HG03175 (cell line): Measurements from ENCODE around the gene CDH22.

Source experiments
- ATAC-seq: cut with Tn5 transposase; IDR thresholded peaks from one replicate; pipeline ENCODE4 v1.9.1; 2021; ENCODE audit warnings: mild to moderate bottlenecking, moderate library complexity; ENCODE audit not compliant: unreplicated experiment

The CDH22 gene

DNA sequence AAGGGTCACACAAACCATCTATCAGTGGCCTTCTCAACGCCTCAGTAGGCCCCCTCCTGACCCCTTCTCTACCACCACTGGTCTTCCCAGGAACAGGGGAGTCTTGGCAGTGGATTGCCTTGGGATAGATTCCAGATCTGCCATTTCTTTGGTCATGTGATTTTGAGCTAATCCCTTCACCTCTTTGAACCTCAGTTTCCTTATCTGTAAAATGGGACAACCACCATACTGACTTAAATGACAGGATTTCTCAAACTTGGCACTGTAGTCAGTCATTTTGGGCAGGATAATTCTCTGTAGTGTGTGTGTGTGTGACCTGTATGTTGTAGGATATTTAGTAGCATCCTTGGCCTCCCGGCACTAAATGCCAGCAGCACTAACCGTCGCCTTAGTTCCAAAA is 89.1 kb downstream of the CDH22 start:
- ATAC-seq: no peak

DNA sequence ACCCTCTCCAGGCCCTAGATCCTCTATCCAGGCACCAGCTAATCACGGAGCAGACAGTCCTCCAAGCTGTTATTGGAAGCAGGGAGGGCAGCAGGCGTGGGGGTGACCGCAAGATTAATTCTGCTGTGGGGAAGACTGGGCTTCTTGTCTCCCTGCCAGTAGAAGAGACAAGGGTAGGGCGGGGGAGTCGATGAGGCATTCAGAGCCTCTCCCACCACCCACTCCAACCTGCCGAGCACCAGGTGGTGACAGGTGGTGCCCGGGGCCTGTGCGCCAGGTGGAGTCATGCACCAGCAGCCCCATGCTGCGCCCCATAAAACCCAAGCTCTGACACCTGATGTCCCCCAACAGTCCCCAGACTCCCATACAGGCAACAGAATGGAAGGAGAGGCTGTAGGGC is 89.6 kb downstream of the CDH22 start:
- no peak for ATAC-seq

DNA sequence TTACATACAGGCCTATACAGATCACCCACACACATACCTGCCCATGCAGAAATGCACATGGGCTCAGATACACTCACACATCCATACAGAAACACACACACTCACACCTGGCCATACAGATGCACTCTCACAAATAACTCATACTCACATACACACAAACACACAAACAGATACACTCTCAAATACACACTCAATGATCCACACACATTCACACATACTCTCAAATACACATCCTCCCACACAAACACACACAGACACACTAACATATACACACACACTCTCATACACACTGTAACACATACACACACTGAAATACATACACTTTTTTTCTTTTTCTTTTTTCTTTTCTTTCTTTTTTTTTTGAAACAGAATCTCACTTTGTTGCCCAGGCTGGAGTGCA is 90.7 kb downstream of the CDH22 start:
- no peak for ATAC-seq

DNA sequence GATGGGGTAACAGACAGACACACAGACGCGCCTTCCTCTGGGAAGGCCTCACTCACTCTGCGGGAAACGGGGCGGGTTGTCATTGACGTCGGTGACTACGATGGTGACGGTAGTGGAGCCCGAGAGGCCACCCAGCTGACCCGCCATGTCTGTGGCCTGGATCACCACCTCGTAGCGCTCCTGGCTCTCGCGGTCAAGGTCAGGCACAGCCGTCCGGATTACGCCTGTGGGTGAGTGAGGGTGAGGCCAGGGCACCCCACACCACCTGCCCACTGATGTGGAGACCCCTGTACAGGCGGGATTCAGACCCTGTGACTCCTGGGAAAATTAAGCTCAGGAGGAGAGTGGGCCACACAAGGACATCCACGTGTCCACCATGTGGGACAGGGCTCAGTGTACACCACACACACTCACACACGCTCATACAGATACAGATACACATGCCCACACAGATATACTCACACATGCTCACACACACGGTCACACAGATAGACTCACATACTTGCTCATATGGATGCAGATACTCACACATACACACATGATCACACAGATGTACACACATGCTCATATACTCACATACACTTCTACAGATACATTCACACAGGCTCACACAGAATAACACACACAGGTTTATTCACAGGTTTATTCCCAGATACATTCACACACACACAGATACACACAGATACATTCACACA is 91.4 kb downstream of the CDH22 start:
- ATAC-seq: no peak

DNA sequence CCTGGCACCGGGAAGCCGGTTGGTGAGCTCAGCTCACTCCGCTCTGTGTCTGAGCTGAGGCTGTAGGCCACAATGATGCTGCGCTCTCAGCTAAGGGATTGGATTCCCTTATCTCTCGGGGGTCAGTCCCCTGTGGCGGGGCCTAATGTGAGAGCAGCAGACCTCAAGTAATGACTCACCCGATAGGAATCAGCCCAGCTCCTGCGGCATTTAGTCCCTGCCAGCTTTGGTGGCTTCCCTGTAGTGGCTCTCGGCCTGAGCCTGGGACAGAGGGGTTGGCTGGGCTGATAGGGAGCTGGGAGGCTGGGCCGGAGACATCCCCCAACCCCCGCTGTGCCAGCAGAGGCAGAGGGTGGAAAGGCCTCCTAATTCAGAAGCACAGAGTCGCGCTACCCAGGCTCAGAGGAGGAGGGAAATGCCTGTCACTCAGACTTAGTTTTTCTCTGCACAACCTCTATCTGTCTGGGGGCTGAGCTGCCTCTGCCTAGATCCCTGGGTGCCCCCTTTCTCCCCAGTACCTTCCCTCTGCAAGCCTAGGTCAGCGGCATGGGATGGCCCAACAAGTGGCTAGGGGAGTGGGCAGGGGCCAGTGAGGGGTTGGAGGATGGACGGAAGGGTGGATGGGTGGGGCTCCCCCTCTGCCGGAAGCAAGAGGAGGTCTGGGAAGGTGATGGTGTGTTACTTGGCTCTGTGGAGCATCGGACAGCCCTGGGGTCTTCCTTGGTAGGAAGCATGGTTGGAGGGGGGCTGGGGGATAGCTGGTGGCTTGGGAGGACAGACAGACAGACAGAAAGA is 92.2 kb downstream of the CDH22 start:
- no peak for ATAC-seq

DNA sequence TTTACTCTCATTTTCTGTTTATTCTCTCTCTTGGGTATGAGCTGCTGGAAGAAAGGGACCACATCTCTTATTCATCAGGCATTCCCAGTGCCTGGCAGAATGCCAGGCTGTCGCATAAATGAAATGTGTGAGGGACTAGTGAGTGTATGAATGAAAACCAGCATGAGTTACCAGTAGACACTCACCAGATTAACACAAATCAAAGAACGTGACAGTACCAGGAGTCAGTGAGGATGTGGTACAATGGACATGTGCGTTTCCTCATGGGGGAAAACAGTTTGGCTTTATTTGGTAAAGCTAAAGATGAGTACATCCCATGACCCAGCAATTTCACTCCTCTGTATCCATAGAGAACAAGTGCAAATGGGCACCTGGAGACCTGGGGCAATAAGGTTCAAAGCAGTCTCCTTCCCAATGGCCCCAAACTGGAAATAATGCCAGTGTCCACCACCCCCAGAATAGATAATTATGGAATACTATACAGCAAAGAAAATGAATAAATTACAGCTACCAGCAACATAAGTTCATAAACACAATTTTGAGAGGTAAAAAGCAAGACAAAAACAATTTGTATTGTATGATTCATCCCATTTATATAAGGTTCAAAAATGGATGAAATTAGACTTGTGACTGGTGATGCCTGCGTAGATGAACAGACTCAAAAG is 93.3 kb downstream of the CDH22 start:
- no peak for ATAC-seq

DNA sequence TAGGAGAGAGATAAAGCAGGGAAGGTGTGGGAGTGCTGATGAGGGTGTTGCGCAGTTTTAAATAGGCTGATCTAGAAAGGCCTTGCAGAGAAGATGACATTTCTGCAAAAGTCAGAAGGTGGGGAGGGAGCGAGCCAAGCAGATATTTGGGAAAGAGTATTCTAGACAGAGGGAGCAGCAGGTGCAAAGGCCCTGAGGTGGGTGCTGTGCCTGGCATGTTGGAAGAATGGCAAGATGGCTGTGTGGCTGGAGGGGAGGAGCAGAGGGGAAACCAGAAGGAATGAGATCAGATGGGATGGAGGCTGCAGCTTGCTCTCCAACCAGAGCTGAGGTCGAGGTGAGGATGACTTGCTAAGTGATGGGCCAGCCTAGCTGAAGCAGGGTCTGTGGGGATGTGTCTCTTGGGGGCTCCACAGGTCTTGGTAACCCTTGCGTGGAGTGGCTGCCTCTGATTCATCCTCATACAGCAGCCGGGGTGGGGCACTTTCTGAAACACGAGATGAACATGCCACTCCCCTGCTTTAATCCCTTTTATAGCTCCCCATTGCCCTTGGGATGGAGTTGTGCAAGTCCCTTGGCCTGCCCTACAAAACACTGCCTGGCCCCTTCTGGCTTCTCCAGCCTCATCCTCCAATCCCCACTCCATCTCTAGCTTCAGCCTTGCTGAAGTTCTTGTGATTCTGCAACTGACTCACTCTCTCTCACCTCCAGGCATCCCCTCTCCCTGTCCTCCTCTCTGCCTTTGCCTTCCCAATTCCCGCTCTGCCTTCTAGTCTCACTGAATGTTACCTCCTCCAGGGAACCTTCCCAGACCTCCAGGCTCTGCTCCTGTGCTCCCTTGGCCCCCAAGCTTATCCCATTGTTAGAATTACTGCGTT is 94.1 kb downstream of the CDH22 start:
- ATAC-seq: no peak

DNA sequence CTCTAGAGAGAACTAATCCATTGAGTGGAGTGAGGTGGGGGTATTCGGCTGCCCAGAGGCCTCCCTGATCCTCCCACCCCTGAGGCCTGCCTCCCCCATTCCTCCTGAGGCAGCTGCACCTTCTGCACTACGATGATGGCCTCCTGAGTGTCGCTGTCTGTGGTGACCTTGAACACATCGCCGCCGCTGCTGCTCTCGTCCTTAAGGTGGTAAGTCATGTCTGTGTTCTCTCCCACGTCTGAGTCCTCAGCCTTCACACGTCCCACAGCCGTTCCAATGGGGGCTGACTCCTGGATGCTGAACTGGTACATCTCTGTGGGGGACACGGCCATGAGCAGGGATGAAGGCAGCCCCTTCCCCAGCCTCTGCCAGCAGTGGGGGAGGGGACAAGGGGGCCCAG is 95.4 kb downstream of the CDH22 start:
- ATAC-seq: no peak

DNA sequence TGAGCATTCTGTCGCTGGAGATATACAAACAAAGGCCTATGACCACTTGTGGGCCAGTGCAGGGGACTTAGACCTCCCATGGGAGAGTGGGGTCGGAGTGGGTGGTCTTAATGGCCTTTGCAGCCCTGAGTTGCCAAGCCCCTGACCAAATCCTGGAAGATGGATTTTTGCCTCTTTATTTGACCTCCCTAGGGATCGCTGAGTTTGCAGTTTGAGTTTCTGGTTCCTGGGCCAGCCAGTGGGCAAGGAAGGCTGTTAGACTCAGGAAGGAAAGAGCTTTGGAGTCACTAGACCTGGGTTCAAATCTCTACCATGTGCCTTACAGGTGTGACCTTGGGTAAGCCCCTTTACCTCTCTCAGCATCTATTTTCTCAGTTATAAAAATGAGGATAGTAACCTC is 96.0 kb downstream of the CDH22 start:
- no peak for ATAC-seq

DNA sequence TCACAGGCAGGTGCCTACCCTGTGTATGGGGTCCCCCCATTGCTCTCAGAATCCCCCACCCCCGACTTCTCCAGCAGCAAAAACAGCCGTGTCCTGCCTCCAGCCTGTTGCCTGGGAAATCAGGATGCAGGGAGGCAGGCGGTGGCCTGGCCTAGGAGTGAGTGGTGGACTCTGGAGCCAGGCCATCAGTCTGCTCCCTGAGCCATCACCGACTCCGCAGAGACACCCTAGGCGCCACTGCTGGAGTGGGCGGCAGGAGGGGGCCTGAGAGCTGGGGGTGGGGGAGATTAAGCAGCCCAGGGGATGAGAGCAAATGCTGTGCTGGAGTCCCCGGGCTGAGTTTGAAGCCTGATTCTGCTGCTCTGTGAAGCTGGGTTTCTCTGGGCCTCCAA is 97.0 kb downstream of the CDH22 start:
- ATAC-seq: no peak

DNA sequence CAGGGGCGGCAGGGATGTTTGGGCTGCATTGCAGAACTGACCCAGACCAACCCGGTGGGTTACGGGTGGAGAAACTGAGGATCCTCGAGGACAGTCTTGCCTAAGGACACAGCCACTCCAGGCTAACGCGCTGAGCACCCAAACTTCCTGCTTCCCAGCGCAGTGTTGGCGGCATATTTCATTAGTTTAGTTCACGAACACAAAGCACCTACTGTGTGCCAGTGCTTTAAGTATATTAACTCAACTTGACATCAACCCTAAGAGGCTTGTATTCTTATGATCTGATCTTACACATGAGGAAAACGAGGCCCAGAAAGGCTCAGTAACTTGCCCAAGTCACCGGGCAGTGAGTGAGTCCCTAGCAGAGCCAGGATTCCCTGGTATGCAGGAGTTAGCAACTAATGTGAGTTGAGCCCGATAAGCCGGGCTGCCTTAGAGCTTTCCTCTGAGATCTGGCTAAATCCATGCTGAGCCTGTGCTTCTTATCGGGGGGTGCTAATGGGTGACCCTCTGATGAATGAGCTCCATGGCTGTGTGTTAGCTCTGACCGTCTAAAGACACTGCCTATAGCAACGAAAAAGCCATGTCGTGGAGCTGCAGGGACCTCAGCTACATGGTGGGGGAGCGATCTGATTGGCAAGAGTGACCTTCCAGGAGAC is 97.5 kb downstream of the CDH22 start:
- no peak for ATAC-seq

DNA sequence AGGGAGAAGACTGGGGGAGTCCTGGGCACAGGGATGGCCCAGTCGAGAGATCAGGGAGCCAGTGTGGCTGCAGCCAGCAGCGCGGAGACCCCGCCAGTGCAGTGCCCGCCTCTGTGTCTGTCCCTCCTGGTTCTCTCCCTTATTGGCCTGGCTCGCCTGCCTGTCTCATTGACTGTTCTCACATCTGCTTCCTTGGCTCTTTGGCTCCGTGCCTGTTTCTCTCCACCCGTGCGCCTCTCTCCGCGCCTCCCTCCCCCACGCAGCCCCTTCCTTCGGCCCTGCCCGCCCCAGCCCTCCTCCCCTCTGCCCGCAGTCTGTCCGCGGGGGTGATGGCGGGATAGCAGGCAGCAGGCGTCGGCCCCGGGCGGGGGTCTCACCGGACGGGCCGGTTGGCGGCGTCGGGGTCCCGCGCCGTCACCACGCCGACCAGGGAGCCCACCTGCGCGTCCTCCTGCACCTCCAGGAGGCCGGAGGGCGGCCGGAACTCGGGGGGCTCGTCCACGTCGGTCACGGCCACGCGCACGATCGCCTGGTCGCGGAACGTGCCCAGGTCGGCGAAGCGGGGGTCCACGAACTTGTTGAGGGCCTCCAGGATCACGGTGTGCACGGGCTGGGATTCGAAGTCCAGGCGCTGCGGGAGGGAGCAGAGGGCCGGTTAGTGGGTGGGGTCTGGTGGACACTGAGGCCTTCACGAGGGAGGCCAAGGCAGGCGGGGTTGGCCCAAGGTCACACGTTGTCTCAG is 98.2 kb downstream of the CDH22 start:
- ATAC-seq: no peak

DNA sequence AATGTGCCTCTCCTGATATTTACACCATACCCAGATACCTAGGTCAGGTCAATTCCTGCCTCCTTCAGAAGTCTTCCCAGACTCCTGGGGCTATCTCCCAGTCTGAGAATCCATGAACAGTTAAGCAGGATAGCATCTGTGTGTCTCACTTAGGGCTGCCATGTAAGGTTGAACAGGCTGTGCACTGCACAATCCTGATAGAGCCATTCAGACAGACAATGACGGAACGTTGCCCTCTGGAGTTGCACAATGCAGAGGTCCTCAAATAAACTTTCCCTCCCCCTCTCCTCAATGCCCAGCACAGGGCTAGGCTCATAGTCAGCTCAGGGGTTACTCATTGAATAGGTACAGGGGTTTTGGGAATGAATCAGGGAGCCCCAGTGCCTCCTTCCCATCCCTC is 100.5 kb downstream of the CDH22 start:
- ATAC-seq: no peak

DNA sequence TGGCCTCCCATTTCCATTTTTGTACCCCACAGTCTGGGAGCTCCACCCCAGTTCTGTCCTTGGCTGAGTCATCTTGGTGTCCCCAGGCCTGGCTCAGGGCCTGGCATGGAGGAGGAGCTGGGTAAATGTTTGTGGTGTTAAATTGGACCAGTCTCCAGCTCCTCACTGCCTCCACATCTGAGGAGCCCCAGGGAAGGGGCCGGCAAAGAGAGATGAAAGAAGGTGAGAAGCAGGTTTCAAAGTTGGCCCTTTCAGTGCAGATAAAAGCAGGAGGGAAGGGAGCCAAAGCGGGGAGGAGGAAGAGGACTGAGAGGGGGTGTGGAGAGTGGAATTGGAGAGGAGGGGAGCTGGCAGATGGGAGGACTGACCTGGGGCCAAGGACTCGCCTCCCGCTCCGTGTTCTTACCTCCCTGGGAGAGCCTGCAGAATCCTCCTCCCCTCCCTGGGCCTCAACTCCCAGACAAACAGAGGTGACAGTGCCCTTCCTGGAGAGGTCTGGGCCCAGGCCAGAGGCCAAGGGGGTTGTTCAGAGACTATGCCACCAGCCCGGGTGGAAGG is 101.2 kb downstream of the CDH22 start:
- ATAC-seq: no peak

DNA sequence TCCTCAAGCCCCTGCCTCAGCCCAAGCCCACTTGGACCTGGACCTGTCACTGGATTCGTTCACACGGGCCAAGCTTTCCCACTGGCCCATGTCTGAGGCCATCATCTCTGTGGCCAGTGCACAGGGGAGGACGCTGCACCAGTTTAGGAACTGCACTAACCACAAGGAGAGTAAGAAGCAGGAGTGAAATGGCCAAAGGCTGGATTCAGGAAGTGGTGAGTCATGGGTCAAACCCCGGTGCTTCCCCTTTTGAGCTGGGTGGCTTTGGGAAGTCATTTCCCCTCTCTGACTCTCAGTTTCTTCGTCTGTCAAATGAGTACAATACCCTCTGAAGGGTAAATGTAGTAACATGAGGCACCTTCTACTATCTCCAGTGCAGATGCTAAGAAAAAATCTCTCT is 102.3 kb downstream of the CDH22 start:
- no peak for ATAC-seq

DNA sequence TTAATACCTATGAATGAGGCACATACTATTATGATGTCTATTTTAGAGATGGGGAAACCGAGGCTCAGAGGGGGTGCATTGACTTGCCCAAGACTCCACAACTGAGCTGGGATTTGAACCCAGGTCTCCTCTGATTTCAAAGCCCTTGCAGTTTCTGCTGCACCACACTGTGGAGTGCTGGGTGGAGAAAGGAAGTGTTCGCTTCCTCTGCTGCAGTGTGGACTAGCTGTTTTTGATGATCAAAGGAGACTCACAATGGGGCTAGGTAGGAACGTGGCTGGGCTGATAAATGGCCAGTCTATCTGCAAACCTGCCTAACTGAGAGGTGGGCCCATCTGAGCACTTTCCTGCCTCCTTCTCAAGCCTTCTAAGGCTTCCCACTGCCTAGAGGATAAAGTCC is 102.9 kb downstream of the CDH22 start:
- no peak for ATAC-seq

DNA sequence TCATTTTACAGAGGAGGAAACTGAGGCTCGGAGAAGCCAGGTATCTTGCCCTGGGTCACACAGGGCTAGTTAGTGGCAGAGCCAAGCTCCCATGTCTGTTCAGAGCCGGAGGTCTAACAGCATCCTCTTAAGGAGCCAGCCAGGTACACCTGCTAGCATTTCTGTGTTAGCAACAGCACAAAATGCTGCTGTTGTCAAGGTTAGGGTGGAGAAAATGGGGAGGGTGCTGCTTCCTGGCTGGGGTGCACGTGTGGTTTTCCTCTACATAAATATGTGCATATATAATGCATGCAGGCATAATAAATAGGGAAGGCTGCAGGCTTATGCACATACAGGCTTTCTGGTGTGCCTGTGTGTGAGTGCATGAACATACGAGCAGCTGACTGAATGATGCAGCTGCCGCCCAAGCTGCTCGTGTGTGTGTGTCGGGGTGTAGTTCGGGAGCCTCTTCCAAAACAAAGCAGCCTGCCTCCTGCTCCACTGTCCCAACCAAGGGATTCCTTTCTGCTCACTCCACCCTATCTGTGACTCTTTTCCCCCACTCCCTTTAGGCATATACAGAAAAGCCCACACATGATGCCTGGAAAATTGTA is 103.6 kb downstream of the CDH22 start:
- no peak for ATAC-seq

DNA sequence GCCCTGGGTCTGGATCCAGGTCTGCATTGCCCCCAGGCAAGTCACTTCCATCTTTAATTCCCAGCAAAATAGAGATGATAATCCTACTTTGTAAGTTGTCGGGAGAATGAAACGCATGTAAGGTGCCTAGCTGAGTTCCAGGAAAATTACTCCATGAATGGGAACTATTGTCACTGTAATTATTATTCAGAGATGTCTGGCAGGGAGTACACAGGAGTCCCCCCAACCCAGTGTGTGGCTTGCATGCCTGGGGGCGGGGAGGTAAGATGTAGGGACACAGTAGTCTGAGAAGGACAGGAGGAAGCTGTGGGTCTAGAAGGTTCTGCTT is 104.8 kb downstream of the CDH22 start:
- ATAC-seq: no peak

DNA sequence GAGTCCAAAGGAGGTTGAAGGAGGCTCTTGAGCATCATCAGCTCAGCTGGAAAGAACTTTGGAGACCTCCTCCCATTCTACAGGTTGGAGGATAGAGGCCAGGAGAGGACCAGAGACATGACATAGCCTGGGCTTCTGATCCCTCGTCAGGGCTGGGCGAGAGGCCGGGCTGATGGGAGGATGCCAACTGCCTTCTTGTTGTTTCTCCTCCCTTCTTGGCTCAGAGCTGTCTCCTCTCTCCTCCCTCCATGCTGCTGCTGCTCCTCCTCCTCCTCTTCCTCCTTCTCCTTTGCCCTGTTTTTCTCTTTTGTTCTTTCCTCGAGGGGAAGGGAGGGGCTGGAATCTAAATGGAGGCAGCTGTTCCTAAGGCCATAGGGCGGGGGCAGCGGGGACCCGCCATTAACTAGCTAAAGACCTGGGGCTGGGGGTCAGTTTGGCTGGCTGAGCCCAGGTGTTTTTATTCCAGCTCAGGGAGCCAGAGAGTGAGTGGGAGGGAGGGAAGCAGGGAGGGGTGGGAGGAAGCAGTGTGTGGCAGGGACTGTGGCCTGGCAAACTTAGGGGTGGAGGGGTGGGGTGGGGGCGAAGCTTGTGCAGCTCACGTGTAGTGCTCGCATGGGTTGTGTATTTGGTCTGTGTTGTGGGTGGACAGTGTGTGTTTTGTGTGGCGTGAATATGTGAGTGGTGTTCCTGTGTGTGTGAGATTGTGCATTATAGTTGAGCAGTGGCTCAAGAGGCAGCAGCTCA is 105.4 kb downstream of the CDH22 start:
- no peak for ATAC-seq
